Adrenal gland (tissue), 12 donors: ENCODE results near the gene CAMTA1. TPM values are rescaled to one million over a fixed set of nuclear protein-coding genes. Genes with fewer than 3 reads are reported as not detected.

ENCODE experiments used
- DNase-seq, 7 donors: peaks; one replicate each; pipeline ENCODE4 v3.0.0-alpha.2; 2019 to 2020
- H3K27ac ChIP-seq, 5 donors: fragments of 200-600 bp; sonication (generic) in 4 of 5; 1 replicate in 3 of 5; 2 replicates in 2 of 5; pipeline versions ENCODE4 v1.5.1 to v1.8.0; 2016 to 2020; ENCODE audit warnings: mild to moderate bottlenecking in 1 of 5
- H3K27me3 ChIP-seq: fragments of 200-600 bp; 2 replicates; pipeline ENCODE4 v1.8.0; 2021
- H3K36me3 ChIP-seq, 2 donors: fragments of 200-600 bp; replicated peaks in 1 of 2; 1 replicate in 1 of 2; 2 replicates in 1 of 2; pipeline versions ENCODE4 v1.5.1 to v1.8.0; 2018 to 2022
- H3K4me1 ChIP-seq, 2 donors: fragments of 200-600 bp; replicated peaks in 1 of 2; 1 replicate in 1 of 2; 2 replicates in 1 of 2; pipeline versions ENCODE4 v1.5.1 to v1.8.0; 2018 to 2021
- H3K4me3 ChIP-seq, 4 donors: fragments of 200-600 bp; sonication (generic) in 3 of 4; one replicate each; pipeline ENCODE4 v1.5.1; 2016 to 2018
- H3K9me3 ChIP-seq, 3 donors: fragments of 200-600 bp; sonication (generic) in 1 of 3; replicated peaks in 1 of 3; 1 replicate in 2 of 3; 2 replicates in 1 of 3; pipeline versions ENCODE4 v1.5.1 to v1.8.0; 2016 to 2021
- CTCF ChIP-seq, 6 experiments: fragments of 450-650 bp in 4 of 6; fragments of 200-600 bp in 2 of 6; sonication (generic) in 1 of 6; IDR thresholded peaks; 1 replicate in 5 of 6; 2 replicates in 1 of 6; pipeline versions ENCODE4 v1.5.1 to v1.8.0; 2016 to 2021; ENCODE audit warnings: antibody characterized with exemption in 6 of 6, mild to moderate bottlenecking in 2 of 6, moderate library complexity in 1 of 6
- POLR2A ChIP-seq, 2 donors: fragments of 450-650 bp; IDR thresholded peaks; one replicate each; pipeline ENCODE4 v1.6.1; 2017; ENCODE audit warnings: antibody characterized with exemption in 2 of 2, mild to moderate bottlenecking in 2 of 2, moderate library complexity in 1 of 2
- WGBS, 4 donors: extraction: QIAGEN DNeasy Blood & Tissue Kit in 2 of 4; methylation state at CpG; one replicate each; pipeline versions ENCODE4 v1.1.5 to v1.1.7; 2013 to 2017; 5-methylcytosine and 5-hydroxymethylcytosine counted together
- intact Hi-C, 2 donors: fragments of 100-400 bp; cut with DNase I; formaldehyde crosslinking; loops; one replicate each; pipeline versions ENCODE4 v1.14.1 to v1.15.0; 2022 to 2023
- polyA plus RNA-seq, 3 donors: library from polyadenylated mRNA; stranded (reverse); fragments of 200-250 nt in 2 of 3; fragments of 350-450 nt in 1 of 3; fragmentation: Illumina TruSeq in 1 of 3; extraction: RNeasy Lipid Tissue Mini Kit (QIAGEN cat#74804) in 1 of 3; gene quantifications; one replicate each; pipeline ENCODE4 v1.2.3, GENCODE V29; 2013 to 2014
- total RNA-seq, 9 donors: library from RNA; depleted of rRNA in 4 of 9; stranded (reverse); fragments of >200 nt in 4 of 9; fragments of 120-200 nt in 1 of 9; fragmentation: NEBNext Ultra II Directional in 1 of 9; extraction: Animal tissue kit (Norgen Biotek cat#: 25700) in 1 of 9; gene quantifications; one replicate each; pipeline versions ENCODE4 v1.1.0 to v1.2.4, GENCODE V29; 2013 to 2023
- donor health status: healthy with polysubstance abuse.
- donor health status: Bipolar disorder and iron deficiency.
- donor health status: DM: yes; HTN: yes; CAD: no.
- donor health status: DM: no; HTN: no; CAD: no.
- donor health status: DM: no; HTN: no; CAD: no.
- donor health status: DM: yes; HTN: yes; CAD: no.

The CAMTA1 gene
- total and polyA plus RNA-seq, 12 donors: 62.9 to 141 (median 96.9) TPM

GRCh38 chr1:7783826-7784491 lies 998.7 kb downstream of the CAMTA1 start, which contains the start of gene PER3:
Gene PER3, plus strand, starts transcription at chr1:7784291. Its CDS starts 587 bp downstream, at chr1:7784878.
- WGBS, 4 donors: 0 to 3% (median 1%) methylated on average over 14 to 90 of the region's 90 CpGs
- no peaks in the 10 kb centered on the region for H3K27me3 ChIP-seq
- TF ChIP-seq CTCF (IDR thresholded peaks at IDR 0.05) (no peak), POLR2A (IDR thresholded peaks at IDR 0.05) (peak in 1 of 2 donors; percentile 71)
- intact Hi-C loops: no loop called here
- H3K4me3 ChIP-seq: peak within 1 kb of the TSS in 2 of 4 donors; percentile 49 to 64
- H3K9me3 ChIP-seq: no peaks in the 10 kb centered on the region
- H3K27ac ChIP-seq: peak within 1 kb of the TSS in 4 of 5 donors; percentile 56 to 92 (median 88)
- DNase-seq: peak; percentile 97 to 99 (median 98)
- peaks cover 0 to 31% of the 10 kb centered on the region in 2 donors for H3K36me3 ChIP-seq
- peaks cover 6 to 23% of the 10 kb centered on the region in 2 donors for H3K4me1 ChIP-seq

- DNase-seq: peak; percentile 46 to 71 (median 53)
- intact Hi-C loops: no loop called here
- 30 to 80% (median 52%) methylated on average over 24 to 52 of the region's 52 CpGs for WGBS, 4 donors
- peaks cover 6 to 23% of the 10 kb centered on the region in 2 donors for H3K4me1 ChIP-seq
- TF ChIP-seq POLR2A (IDR thresholded peaks at IDR 0.05) (no peak), CTCF (IDR thresholded peaks at IDR 0.05) (no peak)
- peak overlapping the region in 2 of 4 donors; percentile 41 to 64 for H3K4me3 ChIP-seq
- no peaks in the 10 kb centered on the region for H3K27me3 ChIP-seq
- H3K9me3 ChIP-seq: no peaks in the 10 kb centered on the region
- peak overlapping the region in 4 of 5 donors; percentile 56 to 92 (median 88) for H3K27ac ChIP-seq
- H3K36me3 ChIP-seq: peaks cover 0 to 31% of the 10 kb centered on the region in 2 donors
Measured at GRCh38 chr1:7784492-7785071, 999.3 kb downstream of the CAMTA1 start.

GRCh38 chr1:7785108-7785507 lies 999.9 kb downstream of the CAMTA1 start:
- intact Hi-C loops: no loop called here
- H3K4me1 ChIP-seq: peaks cover 6 to 23% of the 10 kb centered on the region in 2 donors
- H3K27ac ChIP-seq: peak overlapping the region in 3 of 5 donors; percentile 86 to 92 (median 89)

More at GRCh38 chr1:7785108-7785507, 999.9 kb downstream of the CAMTA1 start:
- H3K27me3 ChIP-seq: no peaks in the 10 kb centered on the region
- H3K36me3 ChIP-seq: peaks cover 0 to 32% of the 10 kb centered on the region in 2 donors
- DNase-seq: no peak
- WGBS, 4 donors: 92 to 95% (median 93%) methylated on average over 7 of the region's 7 CpGs
- H3K9me3 ChIP-seq: no peaks in the 10 kb centered on the region
- TF ChIP-seq CTCF (IDR thresholded peaks at IDR 0.05) (no peak), POLR2A (IDR thresholded peaks at IDR 0.05) (no peak)
- H3K4me3 ChIP-seq: peak overlapping the region in 1 of 4 donors; percentile 64
